Muscle of back (tissue), 11 donors: ENCODE measurements around the gene MACROH2A1. TPM values are rescaled to one million over a fixed set of nuclear protein-coding genes. Genes with fewer than 3 reads are reported as not detected.
A peak's percentile ranks its signal among the peaks of the same experiment; 100 is the strongest.

ENCODE experiments used
- DNase-seq, 3 donors: peaks; one replicate each; pipeline versions ENCODE4 v3.0.0 to v3.0.0-alpha.2; 2013
- polyA plus RNA-seq, 10 donors: library from polyadenylated mRNA; unstranded; fragments of 120-200 nt; gene quantifications; one replicate each; pipeline ENCODE4 v1.2.1, GENCODE V29; 2013; ENCODE audit not compliant: insufficient read length in 10 of 10

Gene MACROH2A1
- polyA plus RNA-seq, 10 donors = 82.9 to 117 (median 101) TPM

- DNase-seq = no peak
These were observed 63.8 kb downstream of the MACROH2A1 start for GRCh38 chr5:135335031-135335828.

DNA sequence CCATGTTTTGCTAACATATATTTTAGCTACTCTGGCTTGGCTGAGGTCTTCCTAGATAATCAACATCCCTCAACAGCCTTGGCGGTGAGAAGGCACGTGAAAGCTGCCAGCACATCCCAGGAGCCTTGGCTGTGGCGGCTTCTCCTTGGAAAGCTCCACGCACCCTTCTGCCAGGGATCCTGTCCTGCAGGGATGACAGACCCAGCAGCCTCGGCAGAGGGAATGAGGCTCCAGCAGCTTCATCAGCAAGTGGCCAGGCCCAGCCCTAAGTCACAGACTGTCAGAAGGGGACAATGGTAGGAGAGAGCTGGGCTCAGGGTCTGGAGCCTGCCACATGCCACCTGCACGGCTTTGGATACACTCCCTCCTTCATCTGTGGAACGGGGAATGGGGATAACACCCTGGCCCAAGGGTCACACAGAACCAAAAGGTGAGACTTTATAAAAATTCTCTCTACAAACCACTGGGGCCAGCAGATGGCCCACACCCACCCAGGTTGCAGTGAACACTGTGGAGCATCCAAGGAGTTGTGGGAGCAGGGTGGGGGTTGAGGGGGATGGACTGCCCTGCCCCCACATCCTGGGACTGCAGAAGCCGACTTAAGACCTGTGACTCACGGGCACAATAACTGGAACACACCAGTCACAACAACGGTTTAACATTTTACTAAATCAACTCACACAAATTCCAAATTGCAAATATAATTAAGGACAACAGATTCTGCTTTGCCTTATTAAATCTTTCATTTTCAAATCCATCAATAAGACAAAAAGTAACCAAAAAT lies 65.1 kb downstream of the MACROH2A1 start:
- DNase-seq = no peak

DNA sequence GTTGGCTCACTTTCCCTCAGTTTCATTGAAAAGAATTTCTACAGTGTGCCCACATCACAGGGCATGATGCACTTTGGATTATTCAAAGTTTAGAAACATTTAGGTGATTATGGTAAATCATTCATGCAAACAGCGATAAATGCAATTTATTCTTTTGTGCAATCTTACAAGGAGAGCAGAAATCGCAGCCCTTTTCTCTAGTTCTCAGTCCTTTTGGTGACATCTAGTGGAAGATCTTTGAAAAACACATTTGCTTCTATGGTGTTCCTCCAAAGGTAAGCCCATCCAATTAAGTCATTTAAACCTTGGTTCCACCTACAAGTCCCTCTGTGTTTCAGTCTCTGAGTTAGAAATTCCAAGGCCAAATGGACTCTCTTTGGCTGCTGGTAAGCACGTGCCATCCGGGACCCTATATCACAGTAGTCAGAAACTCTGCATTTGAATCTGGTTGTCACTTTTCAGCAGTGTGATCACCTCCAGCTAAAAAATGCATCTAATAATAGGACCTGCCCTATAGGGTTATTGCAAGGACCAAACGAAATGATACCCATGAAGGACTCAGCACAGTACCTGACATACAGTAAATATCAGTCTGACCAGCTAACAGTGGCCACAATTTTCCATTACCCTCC lies 66.4 kb downstream of the MACROH2A1 start:
- peak; percentile 55 to 75 (median 65) for DNase-seq

GRCh38 chr5:135331612-135332011 lies 67.4 kb downstream of the MACROH2A1 start:
- no peak for DNase-seq

- DNase-seq = no peak
These were observed 68.3 kb downstream of the MACROH2A1 start for GRCh38 chr5:135330798-135331096.

- DNase-seq = no peak
These were observed 68.9 kb downstream of the MACROH2A1 start for GRCh38 chr5:135329913-135330797.

- DNase-seq = no peak
These were observed 69.7 kb downstream of the MACROH2A1 start for GRCh38 chr5:135329066-135329912.

GRCh38 chr5:135328128-135328687 lies 70.8 kb downstream of the MACROH2A1 start:
- DNase-seq = no peak

DNA sequence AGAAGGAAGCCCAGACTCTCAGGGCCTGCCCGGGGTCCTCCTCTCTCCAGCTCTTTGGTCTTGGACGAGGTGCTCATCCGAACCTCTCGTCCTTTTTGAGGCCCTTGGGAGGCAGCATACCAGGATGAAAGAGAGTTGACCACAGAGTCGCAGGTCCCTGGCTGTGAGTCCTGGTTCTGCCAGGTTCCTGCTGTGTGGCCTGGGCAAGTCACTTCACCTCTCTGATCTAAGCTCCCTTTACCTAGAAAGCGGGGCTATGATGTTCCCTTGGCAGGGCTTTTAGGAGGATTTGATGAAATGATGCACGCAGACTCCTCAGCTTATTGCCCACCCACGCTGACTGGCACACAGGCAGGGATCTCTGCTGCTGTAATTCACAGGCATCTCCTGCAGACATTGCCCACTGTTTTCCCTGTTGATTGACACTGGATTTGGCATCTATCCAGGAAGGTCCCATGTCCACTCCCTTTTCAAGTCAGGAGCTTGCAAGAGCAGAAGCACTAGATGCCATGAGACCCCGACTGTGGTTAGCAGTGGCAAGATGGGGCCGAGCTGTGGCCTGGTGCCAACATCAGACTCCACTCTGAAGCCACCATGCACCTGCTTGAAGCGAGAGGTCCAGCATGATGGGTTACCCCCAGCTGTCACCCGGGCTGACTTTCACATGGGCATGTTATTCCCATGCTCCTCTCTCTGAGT lies 71.5 kb downstream of the MACROH2A1 start:
- peak in 2 of 3 donors; percentile 18 to 26 for DNase-seq

GRCh38 chr5:135326296-135327254 lies 72.5 kb downstream of the MACROH2A1 start:
- DNase-seq = peak in 1 of 3 donors; percentile 46

DNA sequence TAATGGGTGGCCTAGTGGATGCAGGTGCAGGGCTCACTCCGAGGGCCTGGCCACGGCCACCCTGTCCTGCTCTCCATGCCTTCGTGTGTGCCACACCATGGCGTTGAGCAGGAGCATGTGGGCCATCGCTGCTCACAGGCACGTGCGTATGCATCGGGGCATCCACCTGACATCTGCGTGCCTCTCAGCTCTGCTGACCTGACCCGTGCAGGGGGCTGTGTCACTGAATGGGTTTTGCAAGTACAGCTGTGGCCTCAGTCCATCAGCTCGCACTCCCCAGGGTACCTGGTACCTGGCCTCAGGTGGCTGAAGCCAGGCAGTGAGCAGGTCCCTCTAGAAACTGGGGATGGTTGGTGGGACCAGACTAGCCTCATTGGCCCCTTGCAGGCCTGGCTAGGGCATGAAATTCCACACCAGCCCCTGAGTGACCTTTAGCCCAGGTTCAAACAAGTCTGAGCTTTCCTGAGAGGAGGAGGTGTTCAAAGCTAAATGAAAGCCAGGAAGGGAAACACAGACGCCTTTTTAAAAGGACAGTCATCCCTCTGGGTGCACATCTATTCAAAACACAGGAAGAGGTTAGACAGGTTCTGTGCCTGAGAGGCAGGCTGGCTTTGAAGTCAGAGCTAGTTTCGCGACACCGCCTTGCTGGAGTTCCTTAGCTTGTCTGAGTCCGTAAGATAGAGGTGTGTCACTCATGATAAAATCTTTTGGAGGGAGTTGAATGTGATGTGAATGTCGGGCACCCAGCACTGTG lies 74.0 kb downstream of the MACROH2A1 start:
- no peak for DNase-seq

DNA sequence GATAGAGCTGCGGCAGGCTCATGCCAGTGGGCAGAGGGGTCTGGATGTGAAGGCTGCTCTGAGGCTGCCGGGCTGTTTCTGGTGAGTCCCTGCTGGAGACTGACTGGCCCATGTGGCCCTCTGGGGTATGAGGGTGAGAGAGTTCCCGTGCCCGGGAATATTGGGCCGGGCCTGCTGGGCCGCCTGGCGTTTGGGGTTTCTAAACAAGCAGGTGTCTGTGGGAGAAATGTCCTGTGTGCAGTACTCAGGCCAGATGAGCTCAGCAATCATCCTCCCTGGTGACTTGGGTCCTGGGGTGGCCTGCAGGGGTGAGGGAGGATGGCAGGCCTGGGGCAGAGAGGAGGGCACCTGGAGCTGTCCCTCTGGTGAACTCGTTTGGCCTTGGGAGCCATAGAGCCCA lies 74.9 kb downstream of the MACROH2A1 start:
- no peak for DNase-seq

DNA sequence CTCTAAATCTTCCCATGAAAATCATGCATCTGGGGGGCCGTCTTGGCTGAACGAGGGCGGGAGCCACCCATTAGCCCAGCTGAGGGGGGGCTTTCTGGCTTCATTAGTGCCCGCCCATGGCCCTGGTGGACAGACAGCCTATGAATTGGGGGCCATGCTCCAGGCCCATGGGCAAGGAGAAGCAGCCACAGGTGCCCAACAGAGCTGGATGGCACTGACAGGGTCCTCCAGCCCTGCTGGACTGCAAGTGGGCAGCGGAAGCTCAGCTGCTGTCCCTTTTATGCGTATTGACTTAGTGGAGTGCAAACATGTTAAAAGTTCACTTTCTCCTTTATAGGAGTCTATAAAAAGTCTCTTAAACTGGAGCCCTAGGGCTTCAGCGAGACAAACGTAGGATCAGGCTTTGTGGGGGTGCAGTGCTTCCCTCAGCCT lies 75.3 kb downstream of the MACROH2A1 start:
- DNase-seq = no peak

DNA sequence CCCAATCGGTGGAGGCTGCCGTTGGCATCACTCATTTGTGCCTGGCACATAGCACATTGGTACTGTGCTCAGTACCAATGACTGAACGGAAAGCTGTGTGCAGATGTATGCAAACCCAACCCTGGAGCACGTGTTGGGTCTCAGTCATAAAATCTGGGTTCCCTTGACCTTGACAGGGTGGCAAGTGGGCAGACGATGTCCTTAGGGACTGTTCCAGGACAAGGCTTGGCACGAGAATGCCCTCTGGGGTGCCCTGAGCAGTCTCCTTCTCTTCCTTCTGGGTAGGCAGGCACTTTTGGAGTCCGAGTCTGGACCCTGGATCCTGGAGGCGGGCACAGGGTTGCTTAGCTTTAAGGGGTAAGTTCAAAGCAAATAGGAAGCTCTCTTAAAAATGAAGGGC lies 75.8 kb downstream of the MACROH2A1 start:
- no peak for DNase-seq

DNA sequence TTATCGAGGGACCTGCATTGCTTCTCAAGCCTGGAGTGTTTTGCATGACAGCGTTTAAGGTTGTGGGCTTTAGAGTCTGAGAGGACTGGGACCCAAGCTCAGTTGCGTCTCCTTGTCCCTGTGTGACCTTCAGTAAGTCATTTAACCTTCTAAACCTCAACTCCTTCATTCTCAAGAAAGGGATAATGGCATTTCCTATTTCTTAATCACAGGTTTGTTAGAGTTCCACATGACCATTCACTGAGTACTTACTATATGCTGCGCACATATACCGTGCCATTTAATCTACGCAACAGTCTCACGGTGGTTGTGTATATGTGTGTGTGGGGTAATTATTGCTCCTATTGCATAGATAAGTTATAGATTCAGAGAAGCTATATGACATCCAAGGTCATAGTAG lies 76.3 kb downstream of the MACROH2A1 start:
- no peak for DNase-seq

GRCh38 chr5:135322271-135322670 lies 76.8 kb downstream of the MACROH2A1 start:
- no peak for DNase-seq

GRCh38 chr5:135320718-135321484 lies 78.1 kb downstream of the MACROH2A1 start:
- DNase-seq = no peak
